ENCODE results near the gene LENG9.

GRCh38 chr19:54424201-54424600 lies 39.4 kb downstream of the LENG9 start:
- TF ChIP-seq CTCF (IDR thresholded peaks at IDR 0.05): no peak
- no peak for TF ChIP-seq POLR2A (IDR thresholded peaks at IDR 0.05)

All from testis (tissue), 2 donors.